Measurements from ENCODE around the gene LSM14A.

LSM14A gene

DNA sequence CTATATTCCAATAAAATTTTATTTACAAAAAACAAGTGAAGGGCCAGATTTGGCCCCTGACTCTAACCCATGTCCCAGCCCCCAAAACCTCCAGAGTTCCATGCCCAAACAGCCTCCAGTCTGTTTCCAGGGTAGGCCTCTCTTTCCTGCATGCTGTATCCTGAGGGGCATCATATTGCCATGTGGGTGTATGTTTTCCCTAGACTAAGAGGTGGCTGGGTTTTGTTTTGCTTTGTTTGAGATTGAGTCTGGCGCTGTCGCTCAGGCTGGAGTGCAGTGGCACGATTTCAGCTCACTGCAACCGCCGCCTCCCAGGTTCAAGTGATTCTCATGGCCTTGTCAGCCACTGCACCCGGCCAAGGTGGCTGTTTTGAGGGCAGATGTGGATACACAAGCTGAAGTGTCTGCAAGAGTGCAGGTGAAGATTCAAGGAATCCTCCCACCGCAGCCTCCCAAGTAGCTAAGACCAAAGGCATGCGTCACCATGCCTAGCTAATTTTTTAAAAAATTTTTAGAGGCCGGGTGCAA, 23.6 kb upstream of the LSM14A start:
- Histone ChIP-seq H3F3A (ENCODE audit: low read depth) (no peaks in the 10 kb centered on the region), H3K4me3 (ENCODE audit: low read length, poor library complexity, severe bottlenecking) (no peak overlapping the region), H3K9me3 (ENCODE audit: insufficient read depth, low read depth, low read length) (no peaks in the 10 kb centered on the region), H3K9me2 (replicated peaks; ENCODE audit: low read depth, low read length) (no peaks in the 10 kb centered on the region), H3K4me1 (ENCODE audit: insufficient read depth, low read length, poor library complexity, severe bottlenecking) (no peaks in the 10 kb centered on the region), H2AFZ (ENCODE audit: low read length) (no peak overlapping the region), H3K27me3 (ENCODE audit: insufficient read depth, low read length, poor library complexity, severe bottlenecking) (no peaks in the 10 kb centered on the region), H4K20me1 (ENCODE audit: insufficient read depth, low read length, poor library complexity, severe bottlenecking) (no peaks in the 10 kb centered on the region), H3K9ac (ENCODE audit: low read depth, low read length, poor library complexity, severe bottlenecking) (no peak overlapping the region), H3K79me2 (ENCODE audit: insufficient read depth, low read length) (no peaks in the 10 kb centered on the region), H3K4me2 (ENCODE audit: low read depth, low read length, poor library complexity, severe bottlenecking) (no peak overlapping the region), H3K36me3 (ENCODE audit: insufficient read depth, low read length) (no peaks in the 10 kb centered on the region)
- no peak for TF ChIP-seq EZH2phosphoT487 (IDR thresholded peaks at IDR 0.05; ENCODE audit: borderline replicate concordance)
- no peak for TF ChIP-seq CTCF (conservative IDR thresholded peaks at IDR 0.05; ENCODE audit: low read length)

- TF ChIP-seq EZH2phosphoT487 (IDR thresholded peaks at IDR 0.05; ENCODE audit: borderline replicate concordance) (no peak), CTCF (conservative IDR thresholded peaks at IDR 0.05; ENCODE audit: low read length) (no peak)
- H2AFZ ChIP-seq (ENCODE audit: low read length): no peak overlapping the region
- H3K79me2 ChIP-seq (ENCODE audit: insufficient read depth, low read length): no peaks in the 10 kb centered on the region
- no peaks in the 10 kb centered on the region for H3K36me3 ChIP-seq (ENCODE audit: insufficient read depth, low read length)
- H3K9me3 ChIP-seq (ENCODE audit: insufficient read depth, low read depth, low read length): no peaks in the 10 kb centered on the region
- no peak overlapping the region for H3K4me3 ChIP-seq (ENCODE audit: low read length, poor library complexity, severe bottlenecking)
- H3K27me3 ChIP-seq (ENCODE audit: insufficient read depth, low read length, poor library complexity, severe bottlenecking): no peaks in the 10 kb centered on the region
- no peaks in the 10 kb centered on the region for H3K4me1 ChIP-seq (ENCODE audit: insufficient read depth, low read length, poor library complexity, severe bottlenecking)
- no peaks in the 10 kb centered on the region for H3K9me2 ChIP-seq (replicated peaks; ENCODE audit: low read depth, low read length)
- no peak overlapping the region for H3K4me2 ChIP-seq (ENCODE audit: low read depth, low read length, poor library complexity, severe bottlenecking)
- H3F3A ChIP-seq (ENCODE audit: low read depth): no peaks in the 10 kb centered on the region
- no peak overlapping the region for H3K9ac ChIP-seq (ENCODE audit: low read depth, low read length, poor library complexity, severe bottlenecking)
- no peaks in the 10 kb centered on the region for H4K20me1 ChIP-seq (ENCODE audit: insufficient read depth, low read length, poor library complexity, severe bottlenecking)
Observed at GRCh38 chr19:34149873-34150272, 22.4 kb upstream of the LSM14A start.

DNA sequence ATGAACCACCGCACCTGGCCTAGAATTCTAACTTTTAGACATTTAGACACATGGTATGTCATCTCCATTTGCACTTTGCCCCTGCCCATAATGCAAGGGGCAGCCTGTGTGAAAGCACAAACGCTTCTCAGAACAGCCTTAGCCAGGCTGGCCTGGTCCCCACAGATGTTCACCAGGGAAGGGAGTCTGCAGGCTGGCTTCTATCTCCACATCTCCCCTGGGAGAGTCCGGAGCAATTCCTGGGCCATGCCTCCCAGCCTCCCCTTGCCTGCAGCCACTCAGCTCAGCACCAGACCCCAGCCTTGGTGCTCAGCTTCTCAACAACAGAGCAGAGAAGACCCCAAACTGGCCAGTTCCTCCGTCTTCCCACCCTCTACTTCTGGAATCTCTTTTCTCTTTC, 21.7 kb upstream of the LSM14A start:
- no peak overlapping the region for H2AFZ ChIP-seq (ENCODE audit: low read length)
- H3K9me2 ChIP-seq (replicated peaks; ENCODE audit: low read depth, low read length): no peaks in the 10 kb centered on the region
- no peaks in the 10 kb centered on the region for H3K27me3 ChIP-seq (ENCODE audit: insufficient read depth, low read length, poor library complexity, severe bottlenecking)
- no peaks in the 10 kb centered on the region for H4K20me1 ChIP-seq (ENCODE audit: insufficient read depth, low read length, poor library complexity, severe bottlenecking)
- H3K9ac ChIP-seq (ENCODE audit: low read depth, low read length, poor library complexity, severe bottlenecking): no peak overlapping the region
- H3F3A ChIP-seq (ENCODE audit: low read depth): no peaks in the 10 kb centered on the region
- no peaks in the 10 kb centered on the region for H3K79me2 ChIP-seq (ENCODE audit: insufficient read depth, low read length)
- no peaks in the 10 kb centered on the region for H3K36me3 ChIP-seq (ENCODE audit: insufficient read depth, low read length)
- no peak for TF ChIP-seq CTCF (conservative IDR thresholded peaks at IDR 0.05; ENCODE audit: low read length)
- TF ChIP-seq EZH2phosphoT487 (IDR thresholded peaks at IDR 0.05; ENCODE audit: borderline replicate concordance): no peak
- H3K9me3 ChIP-seq (ENCODE audit: insufficient read depth, low read depth, low read length): no peaks in the 10 kb centered on the region
- no peak overlapping the region for H3K4me2 ChIP-seq (ENCODE audit: low read depth, low read length, poor library complexity, severe bottlenecking)
- no peaks in the 10 kb centered on the region for H3K4me1 ChIP-seq (ENCODE audit: insufficient read depth, low read length, poor library complexity, severe bottlenecking)
- no peak overlapping the region for H3K4me3 ChIP-seq (ENCODE audit: low read length, poor library complexity, severe bottlenecking)
